ENCODE results near the gene EPM2AIP1. TPM values are rescaled to one million over a fixed set of nuclear protein-coding genes. Genes with fewer than 3 reads are reported as not detected.
"Not testable (repeated sequence)": the region's sequence is repeated elsewhere in the genome, so short reads cannot be mapped to it uniquely, and the experiment has no call there.

EPM2AIP1 gene
- 15.4 and 16.0 TPM in 2 replicates for polyA plus RNA-seq (2014; cell fraction: cytosol; rRNA removed)
- polyA plus RNA-seq (2014; cell fraction: nucleus; rRNA removed): 25.8 and 32.6 TPM in 2 replicates

GRCh38 chr3:36992806-36993325, at the start of gene EPM2AIP1:
TSS of gene EPM2AIP1 (minus strand) at chr3:36993131. CDS start at chr3:36993077, 54 bp downstream.
- no peak for DNase-seq (ENCODE audit: low spot score)

- DNase-seq (ENCODE audit: low spot score): not testable (repeated sequence)
Measured at GRCh38 chr3:37042712-37043111, 49.8 kb upstream of the EPM2AIP1 start.

- DNase-seq (ENCODE audit: low spot score): no peak
Measured at GRCh38 chr3:37041546-37042195, 48.7 kb upstream of the EPM2AIP1 start.

- no peak for DNase-seq (ENCODE audit: low spot score)
Measured at GRCh38 chr3:37040231-37040630, 47.3 kb upstream of the EPM2AIP1 start.

- no peak for DNase-seq (ENCODE audit: low spot score)
Measured at GRCh38 chr3:37039161-37039846, 46.4 kb upstream of the EPM2AIP1 start.

GRCh38 chr3:37037352-37037751, 44.4 kb upstream of the EPM2AIP1 start:
- DNase-seq (ENCODE audit: low spot score): no peak

GRCh38 chr3:37032961-37033360, 40.0 kb upstream of the EPM2AIP1 start:
- no peak for DNase-seq (ENCODE audit: low spot score)

- DNase-seq (ENCODE audit: low spot score): no peak
Measured at GRCh38 chr3:37031096-37031682, 38.3 kb upstream of the EPM2AIP1 start.

- no peak for DNase-seq (ENCODE audit: low spot score)
Measured at GRCh38 chr3:37030588-37030987, 37.7 kb upstream of the EPM2AIP1 start.

- no peak for DNase-seq (ENCODE audit: low spot score)
Measured at GRCh38 chr3:37029516-37030163, 36.7 kb upstream of the EPM2AIP1 start.

- no peak for DNase-seq (ENCODE audit: low spot score)
Measured at GRCh38 chr3:37029111-37029510, 36.2 kb upstream of the EPM2AIP1 start.

- DNase-seq (ENCODE audit: low spot score): no peak
Measured at GRCh38 chr3:37028329-37028728, 35.4 kb upstream of the EPM2AIP1 start.

GRCh38 chr3:37026851-37027250, 33.9 kb upstream of the EPM2AIP1 start:
- DNase-seq (ENCODE audit: low spot score): no peak

GRCh38 chr3:37025561-37026335, 32.8 kb upstream of the EPM2AIP1 start:
- DNase-seq (ENCODE audit: low spot score): no peak

- DNase-seq (ENCODE audit: low spot score): no peak
Measured at GRCh38 chr3:37024820-37025405, 32.0 kb upstream of the EPM2AIP1 start.

GRCh38 chr3:37024092-37024491, 31.2 kb upstream of the EPM2AIP1 start:
- no peak for DNase-seq (ENCODE audit: low spot score)

- no peak for DNase-seq (ENCODE audit: low spot score)
Measured at GRCh38 chr3:37017683-37018082, 24.8 kb upstream of the EPM2AIP1 start.

- DNase-seq (ENCODE audit: low spot score): no peak
Measured at GRCh38 chr3:37016903-37017302, 24.0 kb upstream of the EPM2AIP1 start.

GRCh38 chr3:37015642-37016041, 22.7 kb upstream of the EPM2AIP1 start:
- DNase-seq (ENCODE audit: low spot score): no peak

GRCh38 chr3:37014620-37015019, 21.7 kb upstream of the EPM2AIP1 start:
- DNase-seq (ENCODE audit: low spot score): no peak
